Measurements from ENCODE around the gene GRN. TPM values are rescaled to one million over a fixed set of nuclear protein-coding genes. Genes with fewer than 3 reads are reported as not detected.

GRN gene
- total RNA-seq, 1 donor from 2014 or later: 156 TPM

GRCh38 chr17:44374306-44375195, 29.4 kb downstream of the GRN start:
- DNase-seq (no peak), ATAC-seq (peak; percentile 39)
- intact Hi-C loops (cut with micrococcal nuclease): no loop called here

GRCh38 chr17:44375196-44376017, 30.3 kb downstream of the GRN start:
- intact Hi-C loops (cut with micrococcal nuclease): no loop called here
- peak; percentile 13 for ATAC-seq
- DNase-seq: no peak

DNA sequence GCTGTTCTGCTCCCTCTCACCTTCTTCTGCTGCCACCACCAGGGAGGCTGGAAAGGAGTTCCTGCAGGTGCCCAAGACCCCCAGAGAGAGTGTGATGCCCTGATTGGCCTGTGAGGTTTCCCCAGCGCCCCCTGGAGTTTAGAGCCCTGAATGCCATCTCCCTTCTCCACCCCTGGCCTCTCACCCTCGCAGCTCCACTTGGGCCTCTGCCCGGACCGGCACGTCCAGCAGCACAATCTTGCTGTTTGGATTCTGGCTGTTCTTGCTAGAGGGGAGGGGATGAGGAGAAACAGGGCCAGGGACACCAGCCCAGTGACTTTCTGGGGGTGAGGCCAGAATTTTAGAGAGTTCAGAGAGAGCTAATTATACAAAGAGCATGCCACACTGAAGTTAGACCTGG, 31.0 kb downstream of the GRN start:
- intact Hi-C loops (cut with micrococcal nuclease): no loop called here
- DNase-seq (peak; percentile 76), ATAC-seq (peak; percentile 86)

GRCh38 chr17:44376779-44377178, 31.7 kb downstream of the GRN start:
- no peak for DNase-seq
- intact Hi-C loops (cut with micrococcal nuclease): no loop called here
- ATAC-seq: no peak

GRCh38 chr17:44378171-44378705, 33.1 kb downstream of the GRN start:
- no peak for ATAC-seq
- intact Hi-C loops (cut with micrococcal nuclease): no loop called here
- no peak for DNase-seq

DNA sequence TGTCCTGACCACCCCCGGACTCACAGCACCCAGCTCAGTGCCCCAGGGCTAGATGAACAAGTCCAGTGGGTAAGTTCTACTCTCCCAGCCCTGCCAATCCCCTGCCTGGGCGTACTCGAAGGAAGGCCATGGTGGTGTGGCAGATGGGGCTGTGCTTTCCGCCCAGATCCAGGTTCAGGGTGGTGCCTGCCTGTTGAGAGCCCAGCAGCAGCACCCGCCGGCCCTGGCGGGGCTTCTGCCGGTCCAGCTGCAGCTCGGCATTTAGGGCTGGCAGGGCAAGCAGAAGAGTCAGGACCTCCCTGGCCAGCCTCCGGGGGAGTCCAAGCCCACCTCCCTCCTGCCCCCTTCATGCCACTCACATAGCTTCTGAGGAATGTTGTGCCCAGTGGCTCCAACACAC, 34.8 kb downstream of the GRN start:
- no peak for ATAC-seq
- intact Hi-C loops (cut with micrococcal nuclease): no loop called here
- DNase-seq: no peak

GRCh38 chr17:44380767-44381166, 35.7 kb downstream of the GRN start:
- ATAC-seq (no peak), DNase-seq (no peak)
- intact Hi-C loops (cut with micrococcal nuclease): no loop called here

- intact Hi-C loops (cut with micrococcal nuclease): no loop called here
- ATAC-seq (no peak), DNase-seq (no peak)
Observed at GRCh38 chr17:44381810-44382305, 36.8 kb downstream of the GRN start.

DNA sequence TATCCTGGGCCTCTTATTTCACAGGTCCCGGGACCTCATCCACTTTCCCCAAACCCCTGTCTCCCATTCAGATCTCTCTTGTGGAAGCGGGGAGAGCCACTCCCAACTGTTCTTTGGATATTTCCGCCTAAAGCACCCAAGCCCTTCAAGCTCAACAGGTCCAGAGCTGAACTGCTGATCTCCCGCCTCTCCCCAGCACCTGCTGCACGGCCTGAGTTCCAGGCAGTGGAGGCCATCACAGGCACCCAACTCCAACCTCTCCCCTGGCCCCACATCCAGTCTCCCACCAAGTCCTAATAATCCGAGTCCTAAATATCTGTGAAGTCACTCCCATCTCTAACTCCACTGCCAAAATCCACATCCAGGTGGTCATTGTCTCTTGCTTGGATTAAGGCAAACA, 37.8 kb downstream of the GRN start:
- DNase-seq: no peak
- intact Hi-C loops (cut with micrococcal nuclease): no loop called here
- ATAC-seq: no peak

DNA sequence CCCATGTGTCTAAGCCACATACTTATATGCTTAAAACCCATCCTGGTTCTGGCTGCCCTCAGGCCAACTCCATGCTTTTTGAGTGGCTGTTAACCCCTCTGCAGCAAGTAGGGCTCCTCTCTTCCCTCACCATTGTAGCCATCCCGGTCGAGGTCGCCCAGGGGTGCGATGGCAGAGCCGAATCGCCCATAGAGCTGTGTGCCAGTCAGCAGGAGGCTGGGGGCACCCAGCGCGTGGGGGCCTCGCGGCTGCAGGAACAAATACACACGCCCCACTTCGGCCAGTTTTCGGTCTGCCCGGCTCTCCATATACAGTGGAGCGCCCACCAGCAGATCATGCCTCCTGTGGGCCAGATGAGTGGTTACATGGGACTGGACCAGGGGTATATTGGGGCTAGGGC, 38.3 kb downstream of the GRN start:
- ATAC-seq (no peak), DNase-seq (no peak)
- intact Hi-C loops (cut with micrococcal nuclease): no loop called here

DNA sequence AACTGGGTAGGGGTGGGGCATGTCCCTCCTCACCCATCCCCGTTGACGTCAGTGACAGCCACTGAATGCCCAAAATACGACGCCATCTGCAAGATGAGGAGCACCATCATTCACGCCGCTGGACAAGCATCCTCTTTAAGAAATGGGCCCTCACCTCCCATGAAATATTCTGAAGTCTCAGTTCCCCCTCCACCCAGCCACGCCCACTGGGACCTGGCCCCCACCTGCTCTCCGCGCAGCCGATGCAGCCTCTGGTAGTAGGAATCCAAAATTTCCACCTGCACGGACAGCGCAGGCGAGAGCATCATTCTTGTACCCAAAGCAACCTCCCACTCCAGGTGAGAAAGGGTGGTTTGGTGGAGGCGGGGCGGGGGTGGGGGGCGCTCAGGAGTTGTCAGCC, 38.8 kb downstream of the GRN start:
- no peak for DNase-seq
- no peak for ATAC-seq
- intact Hi-C loops (cut with micrococcal nuclease): no loop called here

GRCh38 chr17:44384281-44384822, 39.2 kb downstream of the GRN start:
- no peak for DNase-seq
- ATAC-seq: no peak
- intact Hi-C loops (cut with micrococcal nuclease): no loop called here

GRCh38 chr17:44384823-44385286, 39.8 kb downstream of the GRN start:
- DNase-seq (no peak), ATAC-seq (peak; percentile 36)
- intact Hi-C loops (cut with micrococcal nuclease): no loop called here

DNA sequence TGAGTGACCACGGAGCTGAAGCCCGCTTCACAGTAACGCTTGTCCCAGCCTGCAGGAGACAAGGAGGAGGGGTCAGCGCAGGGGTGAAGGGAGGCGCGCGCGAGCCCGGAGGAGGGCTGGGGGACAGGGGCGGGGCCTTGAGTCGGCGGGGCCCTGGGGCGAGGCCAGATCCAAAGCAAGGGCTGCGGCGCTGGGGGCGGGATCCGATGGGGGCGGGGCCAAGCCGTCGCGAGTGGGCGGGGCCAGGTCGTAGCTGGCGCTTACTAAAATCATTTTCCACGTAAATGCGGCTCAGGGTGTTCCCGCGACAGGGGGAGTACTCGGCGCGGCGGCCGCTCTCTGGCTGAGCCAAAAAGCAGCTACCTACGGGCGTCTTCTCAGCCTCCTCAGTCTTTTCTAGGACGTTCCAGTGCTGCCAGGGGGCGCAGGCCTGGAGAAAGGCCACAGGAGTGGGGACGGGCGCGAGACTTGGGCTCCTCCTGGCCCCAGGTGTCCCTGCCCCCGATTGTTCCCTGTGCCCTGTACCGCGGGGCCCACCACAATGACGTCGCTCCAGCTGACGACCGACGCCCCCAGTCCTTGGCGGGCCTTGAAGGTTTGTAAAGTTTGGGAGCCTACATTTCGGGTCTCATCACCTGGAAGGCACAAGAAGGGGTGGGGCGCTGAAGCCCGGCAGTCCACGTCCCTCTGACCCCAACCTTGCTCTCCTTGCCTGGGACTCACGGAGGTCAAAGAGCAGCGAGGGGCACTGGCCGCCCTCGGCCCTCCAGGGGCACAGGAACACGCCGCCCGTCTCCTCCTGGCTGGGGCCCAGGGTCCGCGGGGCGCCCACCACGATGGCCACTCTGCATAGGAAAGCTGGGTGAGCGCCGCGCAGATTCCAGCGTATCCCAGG, 40.4 kb downstream of the GRN start:
- DNase-seq (peak; percentile 88), ATAC-seq (peak; percentile 93)
- intact Hi-C loops (cut with micrococcal nuclease): no loop called here

DNA sequence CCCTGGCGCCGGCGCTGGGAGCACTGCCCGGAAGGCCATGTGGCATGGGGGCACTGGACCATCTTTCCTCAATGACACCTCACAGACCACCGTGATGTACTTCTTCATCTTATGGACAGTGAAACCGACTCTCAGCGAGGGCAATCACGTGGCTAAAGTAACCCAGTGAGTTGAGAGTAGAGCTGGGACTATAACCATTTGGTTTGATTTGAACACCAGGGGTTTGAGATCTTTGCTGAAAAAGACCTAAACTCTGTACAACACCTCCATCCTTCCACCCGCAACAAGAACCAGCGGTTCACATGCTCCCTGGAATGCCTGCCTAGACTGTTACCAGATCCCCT, 41.1 kb downstream of the GRN start:
- ATAC-seq: no peak
- intact Hi-C loops (cut with micrococcal nuclease): no loop called here
- no peak for DNase-seq

DNA sequence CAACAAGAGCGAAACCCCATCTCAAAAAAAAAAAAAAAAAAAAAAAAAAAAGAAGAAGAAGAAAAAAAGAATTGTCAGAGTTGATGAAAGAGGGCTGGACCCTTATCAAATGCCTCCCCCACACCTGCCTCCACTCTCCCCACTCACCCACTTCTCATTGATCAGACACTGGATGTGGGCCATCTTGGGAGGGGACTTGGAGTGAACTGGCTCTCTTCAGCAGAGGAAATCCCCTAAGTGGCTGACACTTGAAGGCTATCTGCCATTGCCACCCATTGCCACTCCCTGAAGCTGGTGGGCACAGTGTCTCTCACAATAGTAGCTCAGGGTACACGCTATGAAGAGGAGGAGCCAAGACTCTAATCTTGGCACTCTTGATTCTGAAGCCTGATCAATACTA, 42.7 kb downstream of the GRN start:
- ATAC-seq (no peak), DNase-seq (no peak)
- intact Hi-C loops (cut with micrococcal nuclease): no loop called here

- no peak for DNase-seq
- intact Hi-C loops (cut with micrococcal nuclease): no loop called here
- no peak for ATAC-seq
Observed at GRCh38 chr17:44389281-44389680, 44.2 kb downstream of the GRN start, which contains the start of gene ITGA2B. TSS of gene ITGA2B (minus strand) at chr17:44389649. CDS start at chr17:44389473, 176 bp downstream.

- intact Hi-C loops (cut with micrococcal nuclease): no loop called here
- DNase-seq: no peak
- no peak for ATAC-seq
Observed at GRCh38 chr17:44389723-44390202, 44.7 kb downstream of the GRN start.

Data from left ventricle myocardium superior (tissue), 1 donor.